HG03064 (cell line): ENCODE measurements around the gene IQUB.
"Not testable (repeated sequence)": the region's sequence is repeated elsewhere in the genome, so short reads cannot be mapped to it uniquely, and the experiment has no call there.

Experiments used
- ATAC-seq: cut with Tn5 transposase; IDR thresholded peaks from one replicate; pipeline ENCODE4 v1.9.1; 2021; ENCODE audit warnings: low read depth; ENCODE audit not compliant: unreplicated experiment

The IQUB gene

GRCh38 chr7:123548406-123548805 lies 14.0 kb upstream of the IQUB start:
- ATAC-seq = no peak

GRCh38 chr7:123539871-123540270 lies 5.5 kb upstream of the IQUB start:
- ATAC-seq = no peak

GRCh38 chr7:123538897-123539296 lies 4.5 kb upstream of the IQUB start:
- no peak for ATAC-seq

GRCh38 chr7:123538189-123538714 lies 3.9 kb upstream of the IQUB start:
- no peak for ATAC-seq

- no peak for ATAC-seq
Measured at GRCh38 chr7:123537026-123537642, 2.7 kb upstream of the IQUB start.

GRCh38 chr7:123535517-123535916 lies 1.1 kb upstream of the IQUB start:
- ATAC-seq = no peak

GRCh38 chr7:123533929-123534382 lies 439 bp downstream of the IQUB start:
- peak; percentile 1 for ATAC-seq

GRCh38 chr7:123533553-123533917 lies 860 bp downstream of the IQUB start:
- ATAC-seq = no peak

GRCh38 chr7:123532788-123533552 lies 1.4 kb downstream of the IQUB start:
- ATAC-seq = not testable (repeated sequence)

- not testable (repeated sequence) for ATAC-seq
Measured at GRCh38 chr7:123532343-123532742, 2.1 kb downstream of the IQUB start.

GRCh38 chr7:123530035-123530591 lies 4.3 kb downstream of the IQUB start:
- not testable (repeated sequence) for ATAC-seq

GRCh38 chr7:123528265-123528664 lies 6.1 kb downstream of the IQUB start:
- no peak for ATAC-seq

GRCh38 chr7:123527712-123528225 lies 6.6 kb downstream of the IQUB start:
- not testable (repeated sequence) for ATAC-seq

GRCh38 chr7:123526533-123526932 lies 7.9 kb downstream of the IQUB start:
- ATAC-seq = not testable (repeated sequence)

GRCh38 chr7:123522066-123522465 lies 12.3 kb downstream of the IQUB start:
- no peak for ATAC-seq

GRCh38 chr7:123505221-123505620 lies 29.2 kb downstream of the IQUB start:
- no peak for ATAC-seq

GRCh38 chr7:123502201-123502600 lies 32.2 kb downstream of the IQUB start:
- no peak for ATAC-seq

GRCh38 chr7:123500878-123501489 lies 33.4 kb downstream of the IQUB start:
- ATAC-seq = no peak

GRCh38 chr7:123499211-123499970 lies 35.0 kb downstream of the IQUB start:
- ATAC-seq = no peak

- no peak for ATAC-seq
Measured at GRCh38 chr7:123498601-123499000, 35.8 kb downstream of the IQUB start.
